Activated B cell treated with CpG ODN at 0.5 μM for 24 hours (primary cell): ENCODE results near the gene EPB41L2. TPM values are rescaled to one million over a fixed set of nuclear protein-coding genes. Genes with fewer than 3 reads are reported as not detected.

Experiments
- ATAC-seq: fragments of 200-7000 bp; cut with Tn5 transposase; one replicate; pipeline ENCODE4 v1.10.0; 2021; ENCODE audit warnings: low read depth, mild to moderate bottlenecking, moderate library complexity
- CTCF ChIA-PET: fragments of 350-600 bp; sonication (Branson Sonifier 250); formaldehyde crosslinking; loops from one replicate; lab custom pipeline; 2021; ENCODE audit warnings: antibody characterized with exemption; lab: Charles Lee
- POLR2A ChIA-PET: fragments of 350-600 bp; sonication (Branson Sonifier 250); formaldehyde crosslinking; loops from one replicate; lab custom pipeline; 2021; ENCODE audit warnings: antibody characterized with exemption; lab: Charles Lee
- DNase-seq: peaks from one replicate; pipeline ENCODE4 v3.0.0; 2022
- H3K27ac Mint-ChIP-seq: one replicate; pipeline ENCODE4 v1.8.0; 2020; ENCODE audit warnings: mixed read lengths
- H3K27me3 Mint-ChIP-seq: one replicate; pipeline ENCODE4 v1.8.0; 2021; ENCODE audit warnings: mixed read lengths
- H3K36me3 Mint-ChIP-seq: one replicate; pipeline ENCODE4 v1.8.0; 2021; ENCODE audit warnings: low read depth, mixed read lengths
- H3K4me1 Mint-ChIP-seq: one replicate; pipeline ENCODE4 v1.8.0; 2021; ENCODE audit warnings: mixed read lengths
- H3K4me3 Mint-ChIP-seq: one replicate; pipeline ENCODE4 v1.8.0; 2020; ENCODE audit warnings: mild to moderate bottlenecking, mixed read lengths
- H3K9me3 Mint-ChIP-seq: one replicate; pipeline ENCODE4 v1.8.0; 2020; ENCODE audit warnings: mixed read lengths
- CTCF ChIP-seq: fragments of 200-600 bp; IDR thresholded peaks from one replicate; pipeline ENCODE4 v1.8.0; 2022; ENCODE audit warnings: antibody characterized with exemption, mild to moderate bottlenecking
- intact Hi-C: fragments of 100-400 bp; cut with micrococcal nuclease; formaldehyde crosslinking; loops from one replicate; pipeline ENCODE4 v1.15.1; 2024
- total RNA-seq: library from RNA; stranded (reverse); gene quantifications from 2 replicates; pipeline ENCODE4 v1.2.3, GENCODE V29; 2022

Gene EPB41L2
- total RNA-seq, 1 donor from 2014 or later, result 62.8 TPM

- Mint-ChIP-seq H3K4me1 (peaks cover 21% of the 10 kb centered on the region), H3K27me3 (no peaks in the 10 kb centered on the region), H3K36me3 (peaks cover 21% of the 10 kb centered on the region), H3K27ac (no peak overlapping the region), H3K9me3 (peaks cover 2% of the 10 kb centered on the region), H3K4me3 (no peak overlapping the region)
- DNase-seq (no peak), ATAC-seq (no peak)
- TF ChIP-seq CTCF, result no peak
- ChIA-PET CTCF (interaction anchor here (1.2 kb wide), 1 partner anchor 10 kb away, joined by 3 read pairs; no protein-coding TSS in a partner anchor), POLR2A (no interaction called here)
- intact Hi-C loops, result no loop called here
These were observed 210.0 kb downstream of the EPB41L2 start for GRCh38 chr6:130852844-130853554.

GRCh38 chr6:130851026-130851425 is 212.0 kb downstream of the EPB41L2 start:
- no peak for ATAC-seq
- no peak for TF ChIP-seq CTCF
- POLR2A ChIA-PET, result no interaction called here
- Mint-ChIP-seq H3K4me1 (peaks cover 34% of the 10 kb centered on the region), H3K36me3 (peaks cover 15% of the 10 kb centered on the region), H3K27me3 (no peaks in the 10 kb centered on the region), H3K9me3 (peaks cover 2% of the 10 kb centered on the region), H3K27ac (no peak overlapping the region), H3K4me3 (no peak overlapping the region)
- intact Hi-C loops, result no loop called here
- CTCF ChIA-PET, result interaction anchor here (1.1 kb wide), 1 partner anchor 21 kb away, joined by 3 read pairs; no protein-coding TSS in a partner anchor
- DNase-seq, result no peak

- ChIA-PET POLR2A (no interaction called here), CTCF (no interaction called here)
- Mint-ChIP-seq H3K27ac (no peak overlapping the region), H3K27me3 (no peaks in the 10 kb centered on the region), H3K9me3 (no peaks in the 10 kb centered on the region), H3K36me3 (peaks cover 11% of the 10 kb centered on the region), H3K4me1 (peaks cover 34% of the 10 kb centered on the region), H3K4me3 (no peak overlapping the region)
- intact Hi-C loops, result loop anchor here (10.0 kb wide), 2 partner anchors 155 to 1355 kb away; no protein-coding TSS in a partner anchor
- DNase-seq, result no peak
- no peak for TF ChIP-seq CTCF
- ATAC-seq, result no peak
These were observed 213.5 kb downstream of the EPB41L2 start for GRCh38 chr6:130849594-130849993.

GRCh38 chr6:130848945-130849344 is 214.1 kb downstream of the EPB41L2 start:
- H3K4me3 Mint-ChIP-seq, result no peak overlapping the region
- no peak for DNase-seq
- CTCF ChIA-PET, result no interaction called here

More at GRCh38 chr6:130848945-130849344, 214.1 kb downstream of the EPB41L2 start:
- intact Hi-C loops, result loop anchor here (10.0 kb wide), 2 partner anchors 154 to 1354 kb away; no protein-coding TSS in a partner anchor
- POLR2A ChIA-PET, result no interaction called here
- Mint-ChIP-seq H3K36me3 (peaks cover 9% of the 10 kb centered on the region), H3K4me1 (peaks cover 34% of the 10 kb centered on the region), H3K27me3 (no peaks in the 10 kb centered on the region), H3K9me3 (no peaks in the 10 kb centered on the region), H3K27ac (no peak overlapping the region)
- ATAC-seq, result peak; percentile 87
- no peak for TF ChIP-seq CTCF
